ENCODE measurements around the gene KCNH1.

The KCNH1 gene

GRCh38 chr1:210918893-210919292 lies 215.1 kb downstream of the KCNH1 start:
- no peak for DNase-seq (ENCODE audit: low read depth)

GRCh38 chr1:210917560-210918169 lies 216.3 kb downstream of the KCNH1 start:
- no peak for DNase-seq (ENCODE audit: low read depth)

- no peak for DNase-seq (ENCODE audit: low read depth)
These were observed 217.4 kb downstream of the KCNH1 start for GRCh38 chr1:210916548-210916947.

GRCh38 chr1:210915890-210916507 lies 217.9 kb downstream of the KCNH1 start:
- DNase-seq (ENCODE audit: low read depth): no peak

GRCh38 chr1:210912752-210913151 lies 221.2 kb downstream of the KCNH1 start:
- DNase-seq (ENCODE audit: low read depth): no peak

- no peak for DNase-seq (ENCODE audit: low read depth)
These were observed 223.8 kb downstream of the KCNH1 start for GRCh38 chr1:210910020-210910575.

- DNase-seq (ENCODE audit: low read depth): no peak
These were observed 225.2 kb downstream of the KCNH1 start for GRCh38 chr1:210908791-210909190.

GRCh38 chr1:210908257-210908656 lies 225.7 kb downstream of the KCNH1 start:
- DNase-seq (ENCODE audit: low read depth): no peak

GRCh38 chr1:210907251-210907805 lies 226.6 kb downstream of the KCNH1 start:
- no peak for DNase-seq (ENCODE audit: low read depth)

- DNase-seq (ENCODE audit: low read depth): no peak
These were observed 227.9 kb downstream of the KCNH1 start for GRCh38 chr1:210905944-210906453.

- DNase-seq (ENCODE audit: low read depth): no peak
These were observed 228.5 kb downstream of the KCNH1 start for GRCh38 chr1:210905365-210905904.

GRCh38 chr1:210901981-210902770 lies 231.8 kb downstream of the KCNH1 start:
- DNase-seq (ENCODE audit: low read depth): no peak

- DNase-seq (ENCODE audit: low read depth): no peak
These were observed 233.1 kb downstream of the KCNH1 start for GRCh38 chr1:210900820-210901219.

GRCh38 chr1:210900079-210900478 lies 233.9 kb downstream of the KCNH1 start:
- DNase-seq (ENCODE audit: low read depth): no peak

GRCh38 chr1:210899676-210900075 lies 234.3 kb downstream of the KCNH1 start:
- DNase-seq (ENCODE audit: low read depth): no peak

GRCh38 chr1:210898473-210898872 lies 235.5 kb downstream of the KCNH1 start:
- DNase-seq (ENCODE audit: low read depth): no peak

GRCh38 chr1:210883821-210884220 lies 250.1 kb downstream of the KCNH1 start:
- DNase-seq (ENCODE audit: low read depth): peak; percentile 71

- DNase-seq (ENCODE audit: low read depth): peak; percentile 91
These were observed 251.3 kb downstream of the KCNH1 start for GRCh38 chr1:210882414-210883221.

- DNase-seq (ENCODE audit: low read depth): no peak
These were observed 255.4 kb downstream of the KCNH1 start for GRCh38 chr1:210878564-210878963.

- no peak for DNase-seq (ENCODE audit: low read depth)
These were observed 257.7 kb downstream of the KCNH1 start for GRCh38 chr1:210876275-210876674.

- DNase-seq (ENCODE audit: low read depth): no peak
These were observed 267.4 kb downstream of the KCNH1 start for GRCh38 chr1:210866532-210866931.

Measured in HS-27A (cell line).